Retina (tissue), 1 donor: ENCODE results near the gene MXI1.

Experiments
- DNase-seq: peaks from one replicate; pipeline ENCODE4 v3.0.0-alpha.2; 2016

Gene MXI1

GRCh38 chr10:110216942-110217661, 9.7 kb downstream of the MXI1 start:
- no peak for DNase-seq

GRCh38 chr10:110217662-110218008, 10.2 kb downstream of the MXI1 start:
- DNase-seq, result no peak

GRCh38 chr10:110218632-110219031, 11.2 kb downstream of the MXI1 start:
- DNase-seq, result no peak

GRCh38 chr10:110219884-110220283, 12.5 kb downstream of the MXI1 start:
- no peak for DNase-seq

- no peak for DNase-seq
Observed at GRCh38 chr10:110220398-110220797, 13.0 kb downstream of the MXI1 start.

GRCh38 chr10:110221044-110221720, 13.8 kb downstream of the MXI1 start:
- no peak for DNase-seq

- DNase-seq, result peak; percentile 57
Observed at GRCh38 chr10:110221721-110222261, 14.4 kb downstream of the MXI1 start.

- DNase-seq, result no peak
Observed at GRCh38 chr10:110222641-110223297, 15.4 kb downstream of the MXI1 start.

- DNase-seq, result no peak
Observed at GRCh38 chr10:110223298-110223925, 16.0 kb downstream of the MXI1 start.

GRCh38 chr10:110224992-110225391, 17.6 kb downstream of the MXI1 start:
- DNase-seq, result no peak

- DNase-seq, result no peak
Observed at GRCh38 chr10:110225441-110225755, 18.0 kb downstream of the MXI1 start.

- DNase-seq, result peak; percentile 92
Observed at GRCh38 chr10:110225756-110226542, 18.5 kb downstream of the MXI1 start.

GRCh38 chr10:110226543-110226925, 19.1 kb downstream of the MXI1 start:
- DNase-seq, result no peak

- peak; percentile 46 for DNase-seq
Observed at GRCh38 chr10:110226926-110227641, 19.7 kb downstream of the MXI1 start.

GRCh38 chr10:110228066-110228465, 20.7 kb downstream of the MXI1 start:
- DNase-seq, result no peak

- no peak for DNase-seq
Observed at GRCh38 chr10:110229155-110229554, 21.8 kb downstream of the MXI1 start.

GRCh38 chr10:110233846-110234245, 26.4 kb downstream of the MXI1 start:
- DNase-seq, result no peak

- DNase-seq, result no peak
Observed at GRCh38 chr10:110237894-110238480, 30.6 kb downstream of the MXI1 start.

- DNase-seq, result no peak
Observed at GRCh38 chr10:110239892-110240291, 32.5 kb downstream of the MXI1 start.

GRCh38 chr10:110241407-110241806, 34.0 kb downstream of the MXI1 start:
- no peak for DNase-seq

- DNase-seq, result no peak
Observed at GRCh38 chr10:110241841-110242240, 34.4 kb downstream of the MXI1 start.

- no peak for DNase-seq
Observed at GRCh38 chr10:110242511-110242910, 35.1 kb downstream of the MXI1 start.
